ENCODE results near the gene CARD11.

The CARD11 gene

GRCh38 chr7:2980401-2981102 lies 63.1 kb downstream of the CARD11 start:
- DNase-seq, result no peak

DNA sequence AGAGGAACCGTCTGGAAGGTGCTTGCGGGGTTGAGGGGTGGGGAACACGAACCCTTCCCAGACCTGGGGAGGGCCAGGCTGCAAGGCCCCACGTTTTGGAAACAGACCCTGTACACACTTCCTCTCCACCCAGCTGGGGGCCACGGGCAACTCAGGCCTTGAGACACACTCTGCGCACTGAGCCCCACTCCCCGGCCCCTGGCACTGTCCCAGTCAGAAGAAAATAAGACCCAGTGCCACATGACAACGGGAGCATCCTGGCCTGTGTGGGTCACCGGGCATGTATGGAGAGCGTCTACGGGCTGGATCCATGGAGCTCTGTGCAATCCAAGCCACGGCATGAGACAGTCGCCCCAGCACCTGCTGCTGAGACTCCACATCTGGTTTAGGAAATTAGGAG lies 63.7 kb downstream of the CARD11 start:
- DNase-seq, result no peak

DNA sequence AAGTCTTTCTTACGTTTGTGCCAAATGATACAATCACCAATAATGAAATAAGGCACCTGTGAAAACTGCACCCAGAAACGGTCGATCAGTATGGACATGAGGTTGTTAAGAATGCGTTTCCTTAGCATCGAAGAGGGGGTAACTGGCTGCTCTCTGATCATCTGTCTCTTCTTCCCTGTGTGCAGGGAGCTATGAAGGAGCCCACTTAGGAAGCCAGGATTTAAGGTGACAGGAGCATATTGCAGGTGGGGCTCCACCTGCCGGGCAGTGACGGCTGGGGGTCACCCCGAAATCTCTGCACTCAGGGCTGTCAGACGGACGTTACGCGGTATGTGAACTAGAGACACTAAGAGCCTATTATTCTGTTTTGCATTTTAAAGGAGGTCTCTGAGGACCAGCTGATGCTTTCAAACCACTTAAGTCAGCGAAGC lies 64.5 kb downstream of the CARD11 start:
- no peak for DNase-seq

DNA sequence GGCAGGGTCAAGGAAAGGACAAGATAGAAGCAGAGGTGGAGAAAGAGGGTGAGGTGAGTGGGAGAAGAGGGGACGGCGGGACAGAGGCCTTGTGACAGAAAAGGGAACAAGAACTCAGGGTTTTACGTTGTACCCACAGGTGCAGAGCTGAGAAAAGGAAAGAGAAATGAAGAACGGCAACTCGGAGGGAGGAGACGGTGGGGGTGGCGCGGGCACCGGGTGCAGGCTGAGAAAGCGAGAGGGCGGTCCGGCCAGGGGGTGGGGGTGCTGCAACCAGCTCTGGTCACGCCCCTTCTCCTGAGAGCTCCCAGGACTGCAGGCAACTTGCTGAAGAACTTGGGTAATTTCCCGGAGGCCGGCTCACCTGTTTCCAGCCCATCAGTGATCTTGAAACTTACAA lies 65.3 kb downstream of the CARD11 start:
- peak; percentile 63 for DNase-seq

GRCh38 chr7:2975821-2976371 lies 67.8 kb downstream of the CARD11 start:
- DNase-seq, result no peak

DNA sequence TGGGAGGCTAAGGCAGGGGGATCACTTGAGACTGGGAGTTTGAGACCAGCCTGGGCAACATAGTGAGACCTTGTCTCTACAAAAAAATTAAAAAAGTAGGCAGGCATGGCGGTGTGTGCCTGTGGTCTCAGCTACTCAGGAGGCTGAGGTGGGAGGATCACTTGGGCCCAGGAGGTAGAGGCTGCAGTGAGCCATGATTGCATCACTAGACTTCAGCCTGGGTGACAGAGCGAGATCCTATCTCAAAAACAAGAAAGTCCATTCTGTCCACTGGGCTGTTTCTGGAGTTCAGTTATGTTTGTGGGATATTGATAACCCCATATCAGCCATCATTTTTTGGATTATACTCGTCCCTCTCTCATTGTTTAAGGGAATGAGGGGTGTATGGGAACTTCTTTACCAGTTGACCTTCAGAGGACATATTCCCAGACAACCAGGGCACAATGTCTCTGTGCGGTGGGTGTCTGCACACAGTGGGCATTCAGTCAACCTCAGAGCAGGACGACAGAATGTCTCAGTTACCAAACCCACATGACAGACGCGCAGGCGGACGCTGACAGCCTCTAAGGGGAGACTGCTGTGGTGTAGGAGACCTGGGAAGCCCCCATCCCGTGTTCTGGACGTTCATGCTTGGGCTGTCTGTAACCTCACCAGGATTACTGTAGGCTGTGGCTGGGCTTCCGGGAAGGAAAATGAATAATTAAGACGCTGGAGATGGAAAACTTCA lies 69.4 kb downstream of the CARD11 start:
- peak; percentile 13 for DNase-seq

GRCh38 chr7:2972835-2973161 lies 70.9 kb downstream of the CARD11 start:
- DNase-seq, result peak; percentile 16

GRCh38 chr7:2971914-2972834 lies 71.5 kb downstream of the CARD11 start:
- no peak for DNase-seq

- no peak for DNase-seq
Measured at GRCh38 chr7:2970861-2971260, 72.8 kb downstream of the CARD11 start.

GRCh38 chr7:2970307-2970664 lies 73.4 kb downstream of the CARD11 start:
- no peak for DNase-seq

DNA sequence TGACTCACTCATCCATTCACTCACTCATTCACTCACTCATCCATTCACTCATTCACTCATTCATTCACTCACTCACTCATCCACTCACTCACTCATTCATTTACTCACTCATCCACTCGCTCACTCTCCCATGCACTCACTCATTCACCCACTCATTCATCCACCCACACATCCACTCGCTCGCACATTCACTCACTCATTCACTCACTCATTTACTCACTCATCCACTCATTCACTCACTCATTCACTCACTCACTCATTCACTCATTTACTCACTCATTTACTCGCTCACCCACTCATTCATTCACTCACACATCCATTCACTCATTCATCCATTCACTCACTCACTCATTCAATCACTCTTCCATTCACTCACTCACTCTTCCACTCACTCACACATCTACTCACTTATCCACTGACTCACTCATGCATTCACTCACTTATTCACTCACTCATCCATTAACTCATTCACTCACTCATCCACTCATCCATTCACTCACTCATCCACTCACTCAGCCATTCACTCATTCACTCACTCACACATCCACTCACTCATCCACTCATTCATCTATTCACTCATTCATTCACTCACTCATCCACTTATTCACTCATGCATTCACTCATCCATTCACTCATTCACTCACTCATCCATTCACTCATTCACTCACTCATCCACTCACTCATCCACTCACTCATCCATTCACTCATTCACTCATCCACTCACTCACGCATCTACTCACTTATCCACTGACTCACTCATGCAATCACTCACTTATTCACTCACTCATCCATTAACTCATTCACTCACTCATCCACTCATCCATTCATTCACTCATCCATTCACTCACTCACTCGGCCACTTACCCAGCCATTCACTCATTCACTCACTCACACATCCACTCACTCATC lies 74.0 kb downstream of the CARD11 start:
- DNase-seq, result peak; percentile 21

DNA sequence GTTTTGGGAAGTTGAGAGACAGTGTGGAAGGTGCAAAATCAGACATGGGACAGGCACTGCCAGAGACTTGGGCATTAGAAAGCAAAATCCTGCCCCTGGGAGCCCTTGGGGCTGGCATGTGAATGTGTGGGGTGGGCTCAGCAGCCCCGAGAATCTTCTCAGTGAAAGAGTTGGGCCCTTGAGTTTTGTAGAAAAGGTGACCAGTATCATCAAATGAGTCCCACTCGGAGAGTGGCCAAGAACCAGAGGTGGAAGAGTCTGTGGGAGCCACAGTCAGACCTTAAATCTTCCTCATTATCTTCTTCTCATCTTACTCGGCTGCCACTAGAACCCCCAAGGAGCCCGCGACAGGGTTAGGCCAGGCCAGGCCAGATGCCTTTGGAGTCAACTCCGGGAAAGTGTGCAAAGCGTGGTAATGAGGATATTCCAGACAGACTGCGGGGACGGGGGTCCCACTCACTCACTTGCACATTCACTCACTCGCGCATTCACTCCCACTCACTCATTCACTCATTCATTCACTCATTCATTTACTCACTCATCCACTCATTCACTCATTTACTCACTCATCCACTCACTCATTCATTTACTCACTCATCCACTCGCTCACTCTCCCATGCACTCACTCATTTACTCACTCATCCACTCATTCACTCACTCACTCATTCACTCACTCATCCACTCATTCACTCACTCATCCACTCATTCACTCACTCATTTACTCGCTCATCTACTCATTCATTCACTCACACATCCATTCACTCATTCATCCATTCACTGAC lies 74.9 kb downstream of the CARD11 start:
- DNase-seq, result peak; percentile 24

DNA sequence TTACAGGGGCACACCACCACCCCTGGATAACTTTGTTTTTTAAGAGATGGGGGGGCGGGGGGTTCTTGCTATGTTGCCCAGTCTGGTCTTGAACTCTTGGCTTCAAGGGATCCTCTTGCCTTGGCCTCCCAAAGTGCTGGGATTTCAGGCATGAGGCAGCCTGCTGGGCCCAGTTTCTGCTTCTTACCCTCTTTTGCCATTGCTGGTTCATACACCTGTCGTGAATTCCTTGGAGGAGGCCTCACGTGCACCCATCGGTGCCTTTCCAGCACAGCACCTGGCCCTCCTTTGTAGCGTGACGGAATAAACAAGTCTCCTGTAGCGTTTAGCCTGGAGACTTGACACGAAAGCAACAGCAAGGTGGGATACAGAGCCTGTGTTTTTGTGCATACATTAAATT lies 75.5 kb downstream of the CARD11 start:
- no peak for DNase-seq

GRCh38 chr7:2967705-2968104 lies 76.0 kb downstream of the CARD11 start:
- DNase-seq, result peak; percentile 1

DNA sequence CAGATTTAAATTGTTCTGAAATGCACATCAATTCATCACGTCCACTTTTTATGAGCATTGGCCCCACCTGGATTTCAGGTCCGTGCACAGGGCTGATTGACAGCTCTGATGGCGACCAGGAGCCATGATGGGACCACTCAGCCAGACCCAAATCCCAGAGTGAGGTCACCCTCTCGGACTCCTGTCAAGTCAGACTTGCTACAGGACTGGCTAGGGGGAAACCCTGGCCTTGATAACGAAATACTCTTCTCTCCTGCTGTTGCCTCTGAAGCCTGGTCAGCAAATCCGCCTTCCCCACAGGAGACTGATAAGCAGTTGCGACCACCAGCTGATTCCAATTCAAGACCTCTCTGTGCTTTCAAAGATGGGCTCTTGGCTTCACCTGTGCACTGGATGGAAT lies 76.4 kb downstream of the CARD11 start:
- DNase-seq, result peak; percentile 5

- DNase-seq, result peak; percentile 2
Measured at GRCh38 chr7:2966466-2967078, 77.1 kb downstream of the CARD11 start.

DNA sequence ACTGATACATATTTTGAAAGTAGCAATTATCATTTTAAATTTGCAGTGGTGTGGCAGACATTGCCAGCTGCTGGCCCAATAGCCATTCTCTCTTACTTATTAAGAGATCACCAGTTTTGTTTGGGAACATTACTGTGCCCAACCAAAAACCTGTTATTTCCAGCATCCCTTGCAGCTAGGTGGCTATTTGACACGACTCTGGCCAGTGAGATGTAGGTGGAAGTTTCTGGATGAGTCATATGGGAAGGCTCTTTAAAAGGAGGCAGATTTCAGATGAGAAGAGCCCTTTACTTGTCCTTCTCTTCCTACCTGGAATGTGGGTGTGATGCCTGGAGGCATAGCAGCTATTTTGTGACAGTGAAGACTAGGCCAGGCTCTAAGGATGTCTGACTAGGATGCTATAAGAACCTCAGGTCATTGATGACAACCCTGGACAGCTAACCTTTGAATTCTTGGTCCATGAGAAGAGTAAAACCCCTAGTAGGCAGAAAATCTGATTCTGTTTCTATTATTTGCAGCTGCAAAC lies 77.9 kb downstream of the CARD11 start:
- DNase-seq, result peak; percentile 11

DNA sequence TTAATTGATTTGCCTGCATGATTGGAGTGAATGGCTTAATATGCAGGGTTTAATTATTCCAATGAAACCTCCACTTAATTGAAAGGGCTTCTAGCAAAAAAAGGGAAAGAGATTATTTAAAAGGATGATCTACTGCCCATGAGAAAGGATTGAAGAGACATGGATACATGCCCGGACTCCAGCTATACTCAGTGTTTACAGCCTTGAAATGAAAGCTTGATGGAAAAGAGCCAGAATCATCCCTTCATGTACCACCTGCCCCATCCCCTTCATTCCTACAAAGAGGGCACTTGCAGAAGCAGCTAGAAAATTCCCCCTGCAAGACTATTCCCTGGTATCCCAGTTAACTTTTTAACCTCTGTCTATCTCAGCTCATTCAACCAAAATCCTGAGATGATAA lies 78.4 kb downstream of the CARD11 start:
- DNase-seq, result no peak

DNA sequence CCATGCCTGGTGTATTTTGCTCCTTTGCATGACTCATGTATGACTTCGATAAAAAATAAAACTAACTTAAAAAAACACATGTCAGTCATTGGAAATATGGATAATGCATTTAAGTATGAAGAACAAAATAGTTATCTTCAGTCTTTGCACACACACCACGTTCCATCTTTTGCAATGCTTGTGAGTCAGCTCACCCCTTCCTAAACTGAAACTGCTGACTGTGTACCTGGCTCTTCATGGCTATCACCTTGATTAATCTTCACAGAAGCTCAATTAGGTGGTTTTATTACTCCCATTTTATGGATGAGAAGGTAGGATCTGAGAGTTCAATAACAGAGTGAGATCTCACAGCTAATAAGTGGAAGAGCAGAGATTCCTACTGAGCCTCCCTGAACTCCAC lies 79.5 kb downstream of the CARD11 start:
- no peak for DNase-seq

GRCh38 chr7:2962865-2963264 lies 80.8 kb downstream of the CARD11 start:
- no peak for DNase-seq
